Stimulated activated CD4-positive, alpha-beta T cell treated with anti-CD3 and anti-CD28 coated beads, Interleukin-1b, Interleukin-23, amount 100 ng/mL, for 1 hour (primary cell): ENCODE measurements around the gene HTR7.

Source experiments
- DNase-seq, 2 donors: peaks; one replicate each; pipeline ENCODE4 v3.0.0-alpha.2; 2020; ENCODE audit warnings: low read depth in 2 of 2

Gene HTR7

GRCh38 chr10:90804354-90804753 is 53.5 kb downstream of the HTR7 start:
- no peak for DNase-seq

GRCh38 chr10:90801608-90802007 is 56.2 kb downstream of the HTR7 start:
- DNase-seq, result no peak

DNA sequence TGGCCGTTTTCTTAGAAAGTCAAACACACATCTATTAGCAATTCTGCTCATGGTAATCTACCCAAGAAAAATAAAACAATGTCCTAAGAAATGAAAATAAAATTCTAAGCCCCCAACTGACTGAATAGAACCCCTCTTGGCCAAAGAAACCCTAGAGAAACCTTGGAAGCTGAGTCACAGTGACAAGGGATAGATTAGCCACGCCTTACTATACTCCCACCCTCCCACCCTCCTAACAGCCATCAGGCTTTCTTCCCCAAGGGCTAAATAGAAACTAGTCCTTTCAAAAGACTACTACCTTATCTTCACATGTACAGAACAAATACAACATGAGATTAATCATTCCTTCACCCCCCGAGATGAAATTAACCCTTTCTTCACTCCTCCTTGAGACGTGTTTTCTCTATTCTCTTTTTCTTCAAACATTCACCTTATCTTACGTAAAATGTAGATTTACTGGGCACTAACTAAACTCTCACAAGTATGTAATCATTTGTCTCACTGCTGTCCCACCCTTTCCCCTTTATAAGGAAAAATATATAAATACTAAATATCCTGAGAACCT is 57.5 kb downstream of the HTR7 start:
- no peak for DNase-seq

- DNase-seq, result no peak
Measured at GRCh38 chr10:90799172-90799571, 58.7 kb downstream of the HTR7 start.

GRCh38 chr10:90798482-90798881 is 59.4 kb downstream of the HTR7 start:
- no peak for DNase-seq

- no peak for DNase-seq
Measured at GRCh38 chr10:90790422-90790821, 67.4 kb downstream of the HTR7 start.

GRCh38 chr10:90788968-90789367 is 68.9 kb downstream of the HTR7 start:
- no peak for DNase-seq

DNA sequence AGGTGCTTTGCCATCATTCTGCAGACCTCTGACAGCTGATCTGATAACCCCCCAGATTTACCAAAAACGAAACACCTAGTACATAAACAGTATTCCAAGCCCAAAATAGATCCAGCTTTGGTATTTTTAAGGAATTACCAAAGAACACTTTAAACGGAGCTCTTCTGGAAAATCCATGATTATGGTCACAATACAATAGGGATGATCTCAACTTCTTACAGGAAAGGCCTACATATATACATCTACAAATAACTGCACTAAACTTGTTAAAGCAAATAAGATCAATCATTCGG is 69.7 kb downstream of the HTR7 start:
- no peak for DNase-seq

DNA sequence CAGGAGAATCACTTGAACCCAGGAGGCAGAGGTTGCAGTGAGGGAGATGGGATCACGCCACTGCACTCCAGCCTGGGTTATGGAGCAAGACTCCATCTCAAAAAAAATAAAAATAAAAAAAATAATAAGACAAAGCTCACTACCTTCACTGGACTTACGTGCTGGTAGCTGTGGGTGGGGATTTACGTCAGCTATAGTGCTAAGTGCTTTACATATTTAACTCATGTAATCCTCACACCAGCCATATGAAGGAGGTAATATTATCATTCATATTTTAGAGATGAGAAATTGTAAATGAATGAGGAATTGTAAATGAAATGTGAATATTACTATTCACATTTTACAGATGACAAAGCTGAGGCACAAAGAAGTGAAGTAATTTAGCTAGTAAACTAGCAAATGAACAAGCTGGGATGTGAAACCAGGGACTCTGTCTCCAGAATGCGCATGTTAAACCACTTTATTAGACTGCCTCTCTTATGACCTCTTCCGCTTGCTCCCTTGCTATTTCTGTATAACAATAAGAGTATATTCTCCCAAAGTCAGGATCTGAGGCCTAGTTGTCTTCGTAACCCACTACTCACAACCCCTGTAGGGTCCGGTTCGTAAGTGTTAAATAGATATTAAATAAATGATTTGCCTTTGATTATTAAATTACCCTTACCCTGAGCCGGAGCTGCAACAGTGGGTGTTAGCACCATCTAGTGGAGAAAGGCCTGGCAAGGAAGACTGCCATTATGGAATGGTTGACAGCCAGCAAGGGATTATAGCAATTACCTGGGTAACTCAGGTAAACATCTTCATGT is 70.2 kb downstream of the HTR7 start:
- DNase-seq, result no peak

- DNase-seq, result no peak
Measured at GRCh38 chr10:90785782-90786181, 72.1 kb downstream of the HTR7 start.

GRCh38 chr10:90784771-90785170 is 73.1 kb downstream of the HTR7 start:
- no peak for DNase-seq

- DNase-seq, result no peak
Measured at GRCh38 chr10:90780488-90780887, 77.4 kb downstream of the HTR7 start.

DNA sequence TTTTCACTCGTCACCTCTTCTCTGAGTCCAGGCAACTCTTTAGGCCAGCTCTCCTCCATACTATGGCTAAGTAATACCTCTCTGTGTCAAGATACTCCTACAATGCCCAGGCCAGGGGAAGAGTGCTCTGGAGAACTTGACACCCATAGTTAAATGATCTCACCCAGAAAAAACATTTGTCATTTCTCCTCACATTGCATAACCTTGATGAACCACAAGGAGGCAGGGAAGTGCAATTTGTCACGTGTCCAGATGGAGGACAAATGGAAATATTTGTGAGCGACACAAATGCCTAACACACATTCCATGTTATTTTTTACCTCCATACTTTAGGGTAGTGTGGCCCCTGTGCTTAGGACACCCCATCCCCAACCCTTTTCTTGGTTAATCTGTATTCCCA is 78.3 kb downstream of the HTR7 start:
- no peak for DNase-seq

DNA sequence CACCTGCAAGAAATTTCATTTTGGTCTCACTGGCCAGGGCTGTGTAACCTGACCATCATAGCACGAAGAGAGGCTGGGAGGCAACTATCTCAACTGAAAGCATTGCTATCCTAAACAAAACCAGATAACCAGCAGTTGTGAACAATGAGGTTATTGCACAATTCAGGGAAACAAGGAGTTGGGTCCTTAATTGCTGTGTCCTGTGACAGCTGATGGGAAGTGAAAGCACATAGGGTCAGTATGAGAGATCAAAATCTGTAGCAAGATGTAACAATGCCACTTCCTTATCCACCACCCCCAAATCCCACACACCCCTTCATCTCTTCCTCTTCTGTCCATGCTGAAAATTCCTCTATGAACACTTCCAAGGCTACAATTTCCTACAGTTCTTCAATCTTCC is 80.2 kb downstream of the HTR7 start:
- DNase-seq, result no peak

- DNase-seq, result no peak
Measured at GRCh38 chr10:90775351-90776028, 82.3 kb downstream of the HTR7 start.

- no peak for DNase-seq
Measured at GRCh38 chr10:90769946-90770841, 87.6 kb downstream of the HTR7 start.

- peak; percentile 5 to 21 for DNase-seq
Measured at GRCh38 chr10:90751107-90751997, 106.5 kb downstream of the HTR7 start.

DNA sequence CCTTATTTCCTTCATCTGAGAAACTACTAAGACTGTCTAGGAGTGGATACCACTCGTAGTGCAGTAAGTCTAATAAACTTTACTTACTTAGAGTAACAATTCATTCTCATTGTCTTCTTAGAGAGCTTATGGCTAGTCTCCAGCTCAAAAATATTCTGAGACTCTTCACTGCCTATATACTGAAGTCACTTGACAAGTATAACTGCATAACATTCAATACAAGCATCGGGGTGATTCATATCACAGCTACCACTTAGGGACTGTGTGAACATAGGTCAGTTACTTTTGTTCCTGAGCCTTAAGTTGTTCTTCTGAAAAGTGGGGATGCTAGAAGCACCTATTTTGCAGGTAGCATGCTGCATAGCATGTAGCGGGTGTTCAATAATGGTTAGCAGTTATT is 111.0 kb downstream of the HTR7 start:
- no peak for DNase-seq

- DNase-seq, result no peak
Measured at GRCh38 chr10:90745565-90745964, 112.3 kb downstream of the HTR7 start.

DNA sequence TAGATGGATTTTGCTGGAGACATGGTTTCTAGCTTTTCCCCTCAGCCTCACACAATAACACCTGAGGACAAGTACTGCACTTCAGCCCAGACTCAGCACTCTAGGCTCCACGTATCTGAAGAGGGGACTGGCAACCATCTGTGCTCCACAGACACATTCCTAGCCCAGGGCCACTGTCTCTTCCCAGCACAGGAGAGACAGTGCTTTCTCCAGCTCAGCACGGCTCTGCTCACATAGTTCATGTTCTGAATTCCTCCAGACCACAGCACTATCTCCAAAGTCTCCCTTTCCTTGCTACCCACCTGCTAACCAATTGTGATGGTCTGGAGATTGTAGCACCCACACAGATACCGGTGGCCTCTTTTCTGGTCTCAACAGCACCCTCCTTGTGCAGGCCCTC is 114.5 kb downstream of the HTR7 start:
- no peak for DNase-seq

DNA sequence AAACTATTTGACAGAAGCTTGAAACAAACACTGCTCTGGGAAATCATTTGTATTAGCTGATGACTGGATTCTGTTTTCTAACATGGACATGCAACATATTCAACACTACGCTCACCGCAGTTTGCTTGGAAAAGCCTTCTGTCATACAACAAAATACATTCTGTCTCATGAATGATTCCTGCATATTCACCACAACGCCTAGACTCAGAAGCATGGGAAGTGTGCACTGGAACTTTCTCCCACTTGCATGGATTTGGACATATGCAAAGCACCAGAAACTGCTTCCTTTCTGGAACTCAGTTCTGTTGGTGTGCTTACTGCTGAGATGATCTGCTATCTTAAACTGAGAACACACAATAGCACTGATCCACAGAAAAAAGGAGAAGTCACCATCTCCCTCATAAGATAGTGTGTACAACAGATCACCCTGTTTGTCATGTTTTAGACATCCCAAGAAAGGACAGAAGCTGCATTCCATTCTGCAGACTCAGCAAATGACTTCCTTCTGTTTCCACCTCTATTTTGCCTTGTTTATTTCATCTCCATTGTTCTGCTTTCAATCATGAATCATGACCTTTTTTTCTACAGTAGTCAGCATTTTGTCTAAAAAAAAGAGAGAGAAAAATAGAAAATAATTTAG is 115.8 kb downstream of the HTR7 start:
- DNase-seq, result no peak
